Keratinocyte (primary cell): ENCODE measurements around the gene GALNT6. TPM values are rescaled to one million over a fixed set of nuclear protein-coding genes. Genes with fewer than 3 reads are reported as not detected.

Experiments
- DNase-seq: peaks from one replicate; pipeline ENCODE4 v3.0.0-alpha.2; 2011; ENCODE audit warnings: low read depth, missing footprints, low spot score
- FAIRE-seq: peaks from 2 replicates; lab custom pipeline; 2011; peaks lifted over from hg19 to GRCh38; lab: Jason Lieb, UNC
- H2AFZ ChIP-seq: 2 replicates; pipeline ENCODE4 v1.6.0; 2012; ENCODE audit warnings: low read length, control low read depth, inconsistent platforms; ENCODE audit not compliant: control insufficient read depth
- H3K27ac ChIP-seq: 2 replicates; pipeline ENCODE4 v1.5.1; 2011; ENCODE audit warnings: low read length; ENCODE audit not compliant: control insufficient read depth, insufficient read depth
- H3K27me3 ChIP-seq: 3 replicates; pipeline ENCODE4 v1.6.0; 2011; ENCODE audit warnings: low read length; ENCODE audit not compliant: control insufficient read depth, insufficient read depth; ENCODE audit errors: extremely low read depth
- H3K36me3 ChIP-seq, 2 experiments: 2 replicates in 1 of 2; 3 replicates in 1 of 2; pipeline ENCODE4 v1.5.1; 2011; ENCODE audit warnings: low read length in 2 of 2, mild to moderate bottlenecking in 1 of 2; ENCODE audit not compliant: control insufficient read depth in 2 of 2, insufficient read depth in 2 of 2; ENCODE audit errors: extremely low read depth in 1 of 2
- H3K4me1 ChIP-seq: 3 replicates; pipeline ENCODE4 v1.5.1; 2011; ENCODE audit warnings: low read length; ENCODE audit not compliant: control insufficient read depth, insufficient read depth; ENCODE audit errors: extremely low read depth
- H3K4me2 ChIP-seq: 3 replicates; pipeline ENCODE4 v1.6.0; 2011; ENCODE audit warnings: low read depth, low read length; ENCODE audit not compliant: control insufficient read depth, insufficient read depth; ENCODE audit errors: extremely low read depth
- H3K4me3 ChIP-seq, 3 experiments: fragments of 200-600 bp in 1 of 3; sonication (generic) in 1 of 3; 2 replicates in 2 of 3; 3 replicates in 1 of 3; pipeline ENCODE4 v1.5.1; 2011 to 2016; ENCODE audit warnings: low read length in 3 of 3, mild to moderate bottlenecking in 3 of 3, control low read depth in 2 of 3, inconsistent platforms in 1 of 3, low read depth in 1 of 3, mixed read lengths in 1 of 3, mixed run types in 1 of 3, moderate library complexity in 1 of 3; ENCODE audit not compliant: control insufficient read depth in 2 of 3, insufficient read depth in 2 of 3; ENCODE audit errors: extremely low read depth in 1 of 3
- H3K79me2 ChIP-seq: 2 replicates; pipeline ENCODE4 v1.6.0; 2012; ENCODE audit warnings: low read length; ENCODE audit not compliant: control insufficient read depth, insufficient read depth
- H3K9ac ChIP-seq: 3 replicates; pipeline ENCODE4 v1.6.0; 2011; ENCODE audit warnings: low read length; ENCODE audit not compliant: control insufficient read depth, insufficient read depth; ENCODE audit errors: extremely low read depth
- H3K9me1 ChIP-seq: 3 replicates; pipeline ENCODE4 v1.6.0; 2011; ENCODE audit warnings: low read length; ENCODE audit not compliant: control insufficient read depth, insufficient read depth; ENCODE audit errors: extremely low read depth
- H3K9me3 ChIP-seq: 2 replicates; pipeline ENCODE4 v1.5.1; 2012; ENCODE audit warnings: low read depth, low read length; ENCODE audit not compliant: control insufficient read depth
- H4K20me1 ChIP-seq: 3 replicates; pipeline ENCODE4 v1.6.0; 2011; ENCODE audit warnings: low read length; ENCODE audit not compliant: control insufficient read depth, insufficient read depth; ENCODE audit errors: extremely low read depth
- CTCF ChIP-seq, 3 experiments: IDR thresholded peaks in 1 of 3; conservative IDR thresholded peaks in 1 of 3; optimal IDR thresholded peaks in 1 of 3; 2 replicates in 2 of 3; 3 replicates in 1 of 3; pipeline versions ENCODE3 to v1.5.1; 2011; ENCODE audit warnings: low read length in 3 of 3, mild to moderate bottlenecking in 3 of 3, moderate library complexity in 2 of 3, control low read depth in 1 of 3, inconsistent platforms in 1 of 3; ENCODE audit not compliant: insufficient read depth in 2 of 3; ENCODE audit errors: extremely low read depth in 1 of 3
- EZH2 ChIP-seq: IDR thresholded peaks from one replicate; pipeline ENCODE4 v1.6.1; 2012; ENCODE audit warnings: inconsistent platforms, mild to moderate bottlenecking, low read length, moderate library complexity
- dilution Hi-C: fragments of 300-500 bp; cut with MboI; formaldehyde crosslinking; loops from one replicate; pipeline ENCODE4 v1.7.0; 2020; ENCODE audit warnings: low sequenced_read_pairs; ENCODE audit not compliant: extremely low pct_ligation_motif_present
- polyA plus RNA-seq, 5 experiments: library from polyadenylated mRNA; depleted of rRNA in 3 of 5; stranded (reverse) in 3 of 5; stranded (forward) in 1 of 5; unstranded in 1 of 5; fragments of >200 nt; gene quantifications; 1 replicate in 1 of 5; 2 replicates in 3 of 5; 3 replicates in 1 of 5; pipeline versions ENCODE4 v1.2.1 to v1.2.3, GENCODE V29; 2011 to 2012; ENCODE audit warnings: missing spikeins in 2 of 5, low read depth in 1 of 5, low replicate concordance in 1 of 5

Gene GALNT6
- polyA plus RNA-seq, 1 donor (not counting 4 experiments of a cell fraction or from before 2014, with no cell fraction given) = 42.7 TPM

- Histone ChIP-seq H3K9me1 (no peaks in the 10 kb centered on the region), H3K36me3 (no peaks in the 10 kb centered on the region), H3K4me1 (peaks cover 12% of the 10 kb centered on the region), H2AFZ (no peak overlapping the region), H3K27me3 (no peaks in the 10 kb centered on the region), H3K4me2 (no peak overlapping the region), H3K79me2 (no peaks in the 10 kb centered on the region), H3K4me3 (no peak overlapping the region), H3K9me3 (no peaks in the 10 kb centered on the region), H3K9ac (no peak overlapping the region), H3K27ac (no peak overlapping the region), H4K20me1 (no peaks in the 10 kb centered on the region)
- DNase-seq (no peak), FAIRE-seq (no peak)
- no peak for TF ChIP-seq CTCF (optimal IDR thresholded peaks at IDR 0.05 in 1 of 3, IDR thresholded peaks at IDR 0.05 in 1 of 3, conservative IDR thresholded peaks at IDR 0.05 in 1 of 3; ENCODE audit: extremely low read depth in 1 of 3, insufficient read depth in 2 of 3, low read length in 3 of 3)
- no peak for TF ChIP-seq EZH2
- dilution Hi-C loops = no loop called here
Measured at GRCh38 chr12:51321882-51322281, 69.3 kb downstream of the GALNT6 start.

GRCh38 chr12:51320695-51321320 lies 70.4 kb downstream of the GALNT6 start:
- Histone ChIP-seq H3K79me2 (no peaks in the 10 kb centered on the region), H3K9ac (no peak overlapping the region), H3K4me3 (no peak overlapping the region), H3K27ac (no peak overlapping the region), H3K4me1 (peaks cover 4% of the 10 kb centered on the region), H3K36me3 (no peaks in the 10 kb centered on the region), H3K27me3 (no peaks in the 10 kb centered on the region), H3K9me1 (no peaks in the 10 kb centered on the region), H3K4me2 (no peak overlapping the region), H2AFZ (peak overlapping the region; percentile 41), H4K20me1 (no peaks in the 10 kb centered on the region), H3K9me3 (no peaks in the 10 kb centered on the region)
- dilution Hi-C loops = no loop called here
- FAIRE-seq (no peak), DNase-seq (no peak)
- TF ChIP-seq EZH2 (no peak), CTCF (optimal IDR thresholded peaks at IDR 0.05 in 1 of 3, IDR thresholded peaks at IDR 0.05 in 1 of 3, conservative IDR thresholded peaks at IDR 0.05 in 1 of 3; ENCODE audit: extremely low read depth in 1 of 3, insufficient read depth in 2 of 3, low read length in 3 of 3) (no peak)
